GM12892 (cell line): Measurements from ENCODE around the gene PELI1.
"Not testable (repeated sequence)": the region's sequence is repeated elsewhere in the genome, so short reads cannot be mapped to it uniquely, and the experiment has no call there.

Experiments
- DNase-seq: peaks from one replicate; pipeline ENCODE4 v3.0.0; 2011; ENCODE audit not compliant: insufficient read length
- FAIRE-seq: peaks from 2 replicates; lab custom pipeline; 2011; peaks lifted over from hg19 to GRCh38; lab: Jason Lieb, UNC
- POLR2A ChIP-seq: IDR thresholded peaks from 2 replicates; pipeline ENCODE4 v1.6.1; 2011; ENCODE audit warnings: low read depth, low read length, control low read depth
- POLR2AphosphoS5 ChIP-seq: IDR thresholded peaks from 2 replicates; pipeline ENCODE4 v1.6.1; 2011; ENCODE audit warnings: low read depth, low read length, control low read depth
- TAF1 ChIP-seq: IDR thresholded peaks from 2 replicates; pipeline ENCODE4 v1.6.1; 2011; ENCODE audit warnings: low read depth, mild to moderate bottlenecking, control low read depth, low read length, borderline replicate concordance

PELI1 gene

DNA sequence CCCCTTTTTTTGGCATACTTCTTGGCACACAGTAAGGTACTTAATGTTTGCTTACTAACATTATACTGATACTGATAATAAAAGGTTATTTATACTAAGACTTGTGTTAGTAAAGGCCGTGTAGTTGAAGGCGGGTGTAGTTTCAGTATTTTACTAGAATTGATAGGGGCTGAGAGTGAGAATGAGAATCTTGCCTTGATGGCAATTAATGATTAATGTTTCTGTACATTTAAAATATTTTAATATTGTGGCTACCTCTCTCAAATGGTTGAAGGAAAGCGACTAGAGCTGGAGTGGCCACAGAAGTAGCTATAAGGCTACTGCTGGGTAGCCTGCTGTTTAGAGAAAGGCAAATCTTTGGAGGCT, 29.3 kb downstream of the PELI1 start:
- no peak for DNase-seq
- no peak for FAIRE-seq
- TF ChIP-seq POLR2AphosphoS5 (no peak), TAF1 (no peak), POLR2A (no peak)

DNA sequence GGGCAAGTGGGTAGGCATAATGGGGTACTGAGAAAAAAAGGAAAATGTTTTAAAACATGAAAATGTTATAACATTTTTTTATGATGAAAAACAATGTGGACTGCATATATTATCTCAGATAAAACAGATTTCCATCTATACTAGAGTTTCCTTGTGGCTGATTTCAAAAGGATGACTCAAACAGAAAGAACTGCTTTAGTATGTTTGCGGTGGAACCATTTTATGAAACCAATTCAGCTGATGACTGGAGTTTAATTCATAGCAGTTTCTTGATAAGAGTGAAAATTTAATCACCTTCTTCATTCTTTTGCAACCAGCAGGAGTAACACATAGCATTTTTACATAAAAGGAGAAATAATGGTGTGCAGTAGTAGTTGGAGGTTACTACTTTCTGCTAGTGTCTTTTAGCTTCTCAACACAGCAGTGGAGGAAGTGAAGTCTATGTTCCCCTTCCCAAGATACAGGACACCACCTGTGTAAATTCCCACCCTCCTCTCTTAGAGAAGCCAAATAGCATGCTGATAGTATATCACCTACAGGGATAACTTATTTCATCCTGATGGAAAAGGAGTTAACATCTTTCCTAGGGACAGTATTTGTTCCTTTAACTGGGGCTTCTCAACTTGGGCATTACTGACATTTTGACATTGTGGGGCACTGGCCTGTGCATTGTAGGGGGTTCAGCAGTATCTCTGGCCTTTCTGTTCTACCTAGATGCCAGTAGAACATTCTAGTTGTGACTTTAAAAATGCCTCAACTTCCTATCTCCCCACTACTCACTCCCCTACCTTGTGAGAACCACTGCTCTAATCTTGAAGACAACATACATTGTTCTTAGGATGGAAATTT, 29.9 kb downstream of the PELI1 start:
- peak; percentile 80 for FAIRE-seq
- TF ChIP-seq POLR2AphosphoS5: no peak
- no peak for TF ChIP-seq TAF1
- TF ChIP-seq POLR2A: no peak
- DNase-seq: no peak

DNA sequence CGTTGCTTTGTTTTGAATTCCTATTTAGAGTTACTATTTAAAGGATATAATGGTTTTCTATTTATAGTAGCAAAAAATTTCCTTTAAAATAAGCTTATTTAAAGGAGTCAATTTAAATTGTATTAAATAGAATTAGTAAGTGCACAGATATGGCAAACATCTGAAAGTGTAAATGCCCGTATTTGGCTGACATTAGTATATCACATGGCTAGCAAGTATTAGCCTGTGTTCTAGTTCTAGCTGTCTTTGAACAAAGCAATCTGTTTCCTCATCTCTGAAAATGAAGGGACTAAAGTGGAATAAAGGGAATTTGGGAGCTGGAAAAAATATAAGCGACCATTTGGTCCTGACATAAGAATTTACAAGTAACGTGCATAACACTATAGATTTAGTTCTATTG, 32.2 kb downstream of the PELI1 start:
- FAIRE-seq (no peak), DNase-seq (no peak)
- TF ChIP-seq POLR2A: no peak
- TF ChIP-seq POLR2AphosphoS5: no peak
- no peak for TF ChIP-seq TAF1

DNA sequence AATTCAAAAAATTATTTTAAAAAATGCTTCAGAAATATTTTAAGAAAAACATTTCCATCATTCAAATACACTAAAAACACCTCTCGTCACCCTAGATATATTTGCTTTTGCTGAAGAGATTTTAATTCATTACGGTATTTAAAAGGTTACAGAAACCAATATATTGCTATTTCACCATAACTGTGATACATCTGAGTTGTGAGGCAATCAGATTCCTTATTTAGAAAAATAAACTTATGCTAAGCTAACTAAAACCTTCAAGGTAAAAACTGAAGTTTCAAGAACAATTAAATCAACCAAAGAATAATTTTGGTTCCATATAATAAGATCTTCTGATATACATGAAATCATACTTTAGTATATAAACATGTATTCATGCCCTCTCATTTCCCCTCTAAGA, 32.8 kb downstream of the PELI1 start:
- TF ChIP-seq TAF1 (no peak), POLR2A (no peak), POLR2AphosphoS5 (no peak)
- no peak for DNase-seq
- no peak for FAIRE-seq

DNA sequence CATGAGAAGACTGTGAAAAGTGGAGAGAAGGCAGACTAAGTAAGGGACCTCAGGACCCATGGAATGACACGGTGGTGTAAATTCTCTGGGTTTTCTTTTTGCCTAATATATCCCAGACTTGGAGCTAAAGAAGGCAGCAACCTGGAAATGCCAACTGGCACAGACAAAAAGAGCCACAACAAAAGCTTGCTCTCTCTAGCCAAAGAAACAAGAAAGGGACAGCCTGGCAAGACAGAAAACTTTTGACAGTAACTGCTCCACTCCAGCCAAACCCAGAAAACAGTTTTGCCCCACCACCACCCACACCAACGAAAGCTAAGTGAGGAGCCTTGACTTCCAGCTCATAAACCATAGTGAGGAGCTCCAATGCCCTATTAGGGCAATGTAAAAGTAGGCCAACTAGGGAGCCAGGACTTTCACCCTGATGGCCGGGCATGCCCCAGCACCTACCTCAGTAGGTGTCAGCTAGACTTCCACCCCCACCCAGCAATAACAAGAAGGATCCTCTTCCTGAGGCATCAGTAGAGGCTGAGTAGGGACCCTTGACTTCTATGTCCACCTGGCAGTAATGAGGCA, 35.5 kb downstream of the PELI1 start:
- DNase-seq: no peak
- no peak for TF ChIP-seq TAF1
- TF ChIP-seq POLR2AphosphoS5: no peak
- FAIRE-seq: peak; percentile 73

DNA sequence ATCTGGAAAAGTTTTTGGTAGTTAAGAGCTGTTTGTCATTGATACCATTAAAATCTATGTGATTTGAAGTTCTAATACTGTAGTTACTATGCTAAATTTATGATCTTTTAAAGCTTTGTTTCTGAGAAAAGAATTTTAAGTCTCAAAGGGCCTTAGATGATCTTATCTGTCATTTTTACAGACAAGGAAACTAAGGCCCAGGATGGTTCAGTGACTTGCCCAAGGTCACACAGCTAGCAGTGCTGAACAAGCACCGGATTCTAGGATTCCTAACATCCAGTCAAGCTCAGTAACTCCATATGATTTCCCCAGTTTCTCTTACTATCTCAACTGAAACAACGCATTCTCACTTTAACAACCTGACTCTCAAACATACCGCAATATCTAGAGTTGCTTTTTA, 37.7 kb downstream of the PELI1 start:
- FAIRE-seq (no peak), DNase-seq (no peak)
- TF ChIP-seq TAF1 (no peak), POLR2A (no peak), POLR2AphosphoS5 (no peak)

DNA sequence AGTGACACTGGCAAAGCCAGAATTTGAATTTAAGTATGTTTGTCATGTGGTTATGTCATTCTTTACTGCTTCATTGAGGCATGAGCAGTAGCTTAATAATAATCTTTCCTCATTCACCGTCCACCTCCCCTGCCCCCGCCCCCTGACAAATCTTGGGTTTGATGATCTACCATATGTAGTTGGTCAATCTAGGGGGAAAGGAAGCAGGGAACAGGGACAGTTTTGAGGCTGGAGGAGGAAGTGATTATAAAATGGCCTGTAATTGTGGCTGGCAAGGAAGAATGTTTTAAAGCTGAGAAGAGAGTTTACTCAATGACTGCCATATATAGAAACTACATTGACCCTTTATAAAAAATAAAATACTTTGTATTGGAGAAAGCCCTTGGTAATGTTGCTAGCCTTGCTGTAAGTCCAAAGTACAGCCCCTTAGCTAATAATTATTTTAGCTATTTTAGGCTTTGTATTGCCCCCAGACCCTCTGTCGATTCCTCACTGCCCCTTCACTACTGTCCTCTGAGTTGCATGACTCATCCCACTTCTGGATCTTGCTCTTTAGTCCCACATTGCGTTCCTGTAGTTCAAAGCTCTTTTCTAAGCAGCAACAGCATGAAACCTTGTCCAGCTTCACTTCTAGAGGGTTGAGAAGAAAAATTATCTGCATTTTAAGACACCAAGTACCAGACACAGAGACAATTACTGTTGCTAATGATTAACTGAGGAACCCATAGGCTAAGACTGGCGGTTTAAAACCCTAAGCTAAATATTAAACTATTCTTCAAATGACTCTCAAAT, 38.4 kb downstream of the PELI1 start:
- DNase-seq (no peak), FAIRE-seq (peak; percentile 14)
- TF ChIP-seq POLR2AphosphoS5 (no peak), TAF1 (no peak), POLR2A (no peak)

DNA sequence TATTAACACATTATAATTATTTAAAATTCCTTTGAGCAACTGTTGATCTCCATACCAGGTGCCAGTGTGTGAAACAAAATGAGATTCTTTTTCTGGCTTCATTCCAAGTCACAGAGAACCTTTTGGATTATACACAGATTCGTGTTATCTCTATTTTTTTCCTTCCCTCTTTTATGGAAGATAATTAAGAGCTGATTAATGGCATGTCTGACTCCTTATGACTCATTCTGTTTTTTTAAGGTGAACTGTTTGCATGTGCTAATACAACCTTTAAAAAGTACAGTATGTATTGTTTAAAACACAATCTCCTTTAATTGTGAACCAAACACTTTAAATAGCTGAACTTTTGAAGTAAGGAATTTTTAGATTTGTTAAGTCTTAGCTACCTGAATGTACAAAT, 39.3 kb downstream of the PELI1 start:
- DNase-seq (no peak), FAIRE-seq (no peak)
- TF ChIP-seq POLR2A (no peak), POLR2AphosphoS5 (no peak), TAF1 (no peak)

DNA sequence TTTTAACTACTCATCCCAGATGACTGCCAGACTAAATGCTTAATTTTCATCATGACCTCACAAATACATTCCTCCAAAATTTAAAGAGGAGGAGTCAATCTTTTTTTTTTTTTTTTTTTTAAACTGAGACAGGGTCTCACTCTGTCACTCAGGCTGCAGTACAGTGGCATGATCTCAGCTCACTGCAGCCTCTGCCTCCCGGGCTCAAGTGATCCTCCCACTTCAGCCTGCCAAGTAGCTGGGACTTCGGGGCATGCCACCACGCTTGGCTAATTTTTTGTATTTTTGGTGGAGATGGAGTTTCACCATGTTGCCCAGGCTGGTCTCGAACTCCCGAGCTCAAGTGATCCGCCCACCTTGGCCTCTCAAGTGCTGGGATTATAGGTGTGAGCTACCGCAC, 41.5 kb downstream of the PELI1 start:
- not testable (repeated sequence) for FAIRE-seq, DNase-seq

DNA sequence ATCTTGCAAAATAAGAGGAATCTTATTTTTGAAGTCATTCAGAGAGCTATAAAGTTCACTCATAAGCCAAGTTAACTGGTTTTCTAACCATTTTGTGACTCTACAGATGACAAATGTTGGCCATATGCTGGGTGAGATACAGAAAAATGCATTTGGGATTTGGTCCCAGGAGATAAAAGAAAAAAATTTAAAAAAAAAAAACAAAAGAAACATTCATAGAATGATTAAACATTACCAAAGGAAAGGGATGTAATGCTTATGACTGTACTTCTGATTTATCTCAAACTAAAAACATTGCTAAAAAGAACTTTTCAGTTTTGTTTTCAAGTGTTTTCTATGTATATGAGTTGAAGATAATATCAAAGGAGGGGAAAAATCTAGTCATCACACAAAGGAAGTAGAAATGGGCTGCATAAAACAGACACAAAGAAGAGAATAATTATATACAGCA, 43.1 kb downstream of the PELI1 start:
- TF ChIP-seq POLR2AphosphoS5 (no peak), TAF1 (no peak), POLR2A (no peak)
- DNase-seq (no peak), FAIRE-seq (peak; percentile 27)

DNA sequence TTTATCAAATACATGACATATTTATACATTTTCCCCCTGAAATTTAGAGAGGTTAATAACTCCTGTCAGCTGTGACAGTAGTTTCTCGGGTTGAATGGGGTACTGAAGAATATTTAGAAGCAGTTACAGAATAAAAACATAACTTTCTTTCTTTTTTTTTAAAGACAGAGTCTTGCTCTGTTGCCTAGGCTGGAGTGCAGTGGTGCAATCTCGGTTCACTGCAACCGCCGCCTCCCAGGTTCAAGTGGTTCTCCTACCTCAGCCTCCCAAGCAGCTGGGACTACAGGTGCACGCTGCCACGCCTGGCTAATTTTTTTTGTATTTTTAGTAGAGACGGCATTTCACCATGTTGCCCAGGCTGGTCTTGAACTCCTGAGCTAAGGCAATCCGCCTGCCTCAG, 43.6 kb downstream of the PELI1 start:
- not testable (repeated sequence) for FAIRE-seq

More for the DNA sequence above, 43.6 kb downstream of the PELI1 start:
- DNase-seq: not testable (repeated sequence)
